ENCODE results near the gene TNFAIP8L2. TPM values are rescaled to one million over a fixed set of nuclear protein-coding genes. Genes with fewer than 3 reads are reported as not detected.

Gene TNFAIP8L2
- total RNA-seq, 1 experiment from 2014 or later: not detected

DNA sequence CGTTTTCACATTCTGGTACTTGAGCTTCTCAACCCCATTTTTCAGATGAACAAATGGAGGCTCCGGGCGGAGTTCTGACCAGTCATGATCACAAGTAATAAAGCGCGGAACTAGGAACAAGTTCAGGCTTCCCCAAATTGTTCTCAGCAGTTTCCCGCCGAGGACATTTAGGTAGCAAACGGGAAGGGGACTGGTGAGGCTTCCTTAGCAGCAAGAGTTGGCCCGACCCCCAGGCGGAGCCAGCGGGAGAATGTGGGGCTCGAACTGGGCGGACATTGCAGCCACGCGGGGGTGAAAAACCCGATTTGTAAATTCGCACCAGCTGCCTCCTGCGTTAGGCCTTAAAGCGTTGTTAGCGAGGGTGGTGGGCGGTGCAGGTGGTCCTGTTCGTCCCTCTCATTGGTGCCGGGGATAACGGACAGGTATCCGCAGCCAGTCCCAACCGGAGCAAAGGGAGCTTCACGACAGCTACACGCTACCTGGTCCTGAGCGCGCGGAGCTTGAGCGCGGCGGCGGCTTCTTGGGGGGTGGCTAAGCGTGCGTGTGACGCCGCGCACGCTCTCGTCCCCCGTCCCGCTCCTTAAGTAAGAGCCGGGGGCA, 25.4 kb upstream of the TNFAIP8L2 start:
- WGBS (ENCODE audit: extremely low coverage, insufficient read length, low lambda C conversion rate): no CpG with 5 or more reads among the region's 45 CpGs

More for the DNA sequence above, 25.4 kb upstream of the TNFAIP8L2 start:
- peak overlapping the region; percentile 61 to 89 (median 81); a peak in 6 of 7 replicates for H3K27ac Mint-ChIP-seq
- H3K4me1 ChIP-seq (ENCODE audit: insufficient read depth, low read length): no peaks in the 10 kb centered on the region
- no peak overlapping the region for H2BK20ac ChIP-seq (ENCODE audit: low read depth, low read length, poor library complexity, severe bottlenecking)
- H4K5ac ChIP-seq (ENCODE audit: insufficient read length, low read depth, low read length): no peak overlapping the region
- no peak overlapping the region for H2BK5ac ChIP-seq (ENCODE audit: insufficient read length, low read length)
- no peaks in the 10 kb centered on the region for H3K9me3 Mint-ChIP-seq
- no peak overlapping the region for H2AK5ac ChIP-seq (ENCODE audit: insufficient read length, low read length)
- peaks cover under 1 to 21% (median 17%) of the 10 kb centered on the region in 3 experiments; a peak in 6 of 7 replicates for H3K36me3 Mint-ChIP-seq (ENCODE audit: insufficient read depth in 1 of 3, low read depth in 3 of 3)
- no peak overlapping the region for H3K27ac ChIP-seq (ENCODE audit: insufficient read length, low read depth, low read length)
- H3K9me3 ChIP-seq (ENCODE audit: control insufficient read depth, low read depth, low read length): no peaks in the 10 kb centered on the region
- no peak overlapping the region for H3T11ph ChIP-seq (ENCODE audit: low read length)
- H2AFZ ChIP-seq (ENCODE audit: low read length): no peak overlapping the region
- H3K23me2 ChIP-seq (ENCODE audit: insufficient read length, low read depth, low read length, poor library complexity, severe bottlenecking): peaks cover 15% of the 10 kb centered on the region
- H3K4me3 Mint-ChIP-seq: peak overlapping the region; percentile 62 to 76
- H3K79me2 ChIP-seq (ENCODE audit: insufficient read depth, low read length): no peaks in the 10 kb centered on the region
- peak; percentile 97 for DNase-seq
- H3K23ac ChIP-seq (ENCODE audit: insufficient read length, low read depth, low read length): no peak overlapping the region
- H3K27me3 ChIP-seq (ENCODE audit: insufficient read depth, low read length): no peaks in the 10 kb centered on the region; the same call in 1 of the 2 replicates
- no peaks in the 10 kb centered on the region for H4K20me1 ChIP-seq (ENCODE audit: control insufficient read depth, insufficient read depth, insufficient read length)
- H3K4me2 ChIP-seq (ENCODE audit: insufficient read depth, insufficient read length, low read length): peak overlapping the region; percentile 53
- H4K8ac ChIP-seq (replicated peaks; ENCODE audit: insufficient read length, low read depth, low read length): no peak overlapping the region
- H3K9ac ChIP-seq (ENCODE audit: extremely low read depth, insufficient read length, low read length): no peak overlapping the region
- H3K4me1 Mint-ChIP-seq: peaks cover 14 to 25% of the 10 kb centered on the region in 2 experiments
- H4K91ac ChIP-seq (ENCODE audit: insufficient read length, low read depth, low read length): no peak overlapping the region
- H3K18ac ChIP-seq (ENCODE audit: insufficient read length, low read depth, low read length): no peak overlapping the region
- H2BK15ac ChIP-seq (ENCODE audit: low read depth, low read length): no peak overlapping the region
- peaks cover 12% of the 10 kb centered on the region for H3K27me3 Mint-ChIP-seq (ENCODE audit: low read depth)
- H2BK12ac ChIP-seq (ENCODE audit: insufficient read length, low read depth, low read length): no peak overlapping the region
- no peak overlapping the region for H3K56ac ChIP-seq (ENCODE audit: insufficient read length, low read depth, low read length)
- no peaks in the 10 kb centered on the region for H3K79me1 ChIP-seq (ENCODE audit: insufficient read depth, low read depth, low read length, poor library complexity, severe bottlenecking)
- no peak overlapping the region for H3K14ac ChIP-seq (ENCODE audit: insufficient read depth, low read length)
- TF ChIP-seq, protein P1, sequence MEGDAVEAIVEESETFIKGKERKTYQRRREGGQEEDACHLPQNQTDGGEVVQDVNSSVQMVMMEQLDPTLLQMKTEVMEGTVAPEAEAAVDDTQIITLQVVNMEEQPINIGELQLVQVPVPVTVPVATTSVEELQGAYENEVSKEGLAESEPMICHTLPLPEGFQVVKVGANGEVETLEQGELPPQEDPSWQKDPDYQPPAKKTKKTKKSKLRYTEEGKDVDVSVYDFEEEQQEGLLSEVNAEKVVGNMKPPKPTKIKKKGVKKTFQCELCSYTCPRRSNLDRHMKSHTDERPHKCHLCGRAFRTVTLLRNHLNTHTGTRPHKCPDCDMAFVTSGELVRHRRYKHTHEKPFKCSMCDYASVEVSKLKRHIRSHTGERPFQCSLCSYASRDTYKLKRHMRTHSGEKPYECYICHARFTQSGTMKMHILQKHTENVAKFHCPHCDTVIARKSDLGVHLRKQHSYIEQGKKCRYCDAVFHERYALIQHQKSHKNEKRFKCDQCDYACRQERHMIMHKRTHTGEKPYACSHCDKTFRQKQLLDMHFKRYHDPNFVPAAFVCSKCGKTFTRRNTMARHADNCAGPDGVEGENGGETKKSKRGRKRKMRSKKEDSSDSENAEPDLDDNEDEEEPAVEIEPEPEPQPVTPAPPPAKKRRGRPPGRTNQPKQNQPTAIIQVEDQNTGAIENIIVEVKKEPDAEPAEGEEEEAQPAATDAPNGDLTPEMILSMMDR (conservative IDR thresholded peaks at IDR 0.05): no peak
- H3K4ac ChIP-seq (ENCODE audit: low read depth, low read length): no peak overlapping the region
- no peak overlapping the region for H2BK120ac ChIP-seq (ENCODE audit: low read depth, low read length, poor library complexity, severe bottlenecking)
